Fibroblast of villous mesenchyme (primary cell): ENCODE data around the gene UBTD2. TPM values are rescaled to one million over a fixed set of nuclear protein-coding genes. Genes with fewer than 3 reads are reported as not detected.
"Not testable (repeated sequence)": the region's sequence is repeated elsewhere in the genome, so short reads cannot be mapped to it uniquely, and the experiment has no call there.

Experiments
- DNase-seq: peaks from one replicate; pipeline ENCODE4 v3.0.0-alpha.2; 2010; ENCODE audit warnings: low read depth
- H3K4me3 ChIP-seq: 2 replicates; pipeline ENCODE4 v1.5.1; 2011; ENCODE audit warnings: low read depth, mild to moderate bottlenecking, low read length
- total RNA-seq: library from RNA; depleted of rRNA; stranded (reverse); fragments of >200 nt; gene quantifications from 2 replicates; pipeline ENCODE4 v1.2.3, GENCODE V29; 2012
- TF ChIP-seq, protein P1 (sequence below): IDR thresholded peaks from 2 replicates; pipeline ENCODE4 v1.5.1; 2012; ENCODE audit warnings: low read depth, mild to moderate bottlenecking, low read length; ENCODE audit not compliant: insufficient read depth

UBTD2 gene
- total RNA-seq, 1 donor = 23.7 TPM

DNA sequence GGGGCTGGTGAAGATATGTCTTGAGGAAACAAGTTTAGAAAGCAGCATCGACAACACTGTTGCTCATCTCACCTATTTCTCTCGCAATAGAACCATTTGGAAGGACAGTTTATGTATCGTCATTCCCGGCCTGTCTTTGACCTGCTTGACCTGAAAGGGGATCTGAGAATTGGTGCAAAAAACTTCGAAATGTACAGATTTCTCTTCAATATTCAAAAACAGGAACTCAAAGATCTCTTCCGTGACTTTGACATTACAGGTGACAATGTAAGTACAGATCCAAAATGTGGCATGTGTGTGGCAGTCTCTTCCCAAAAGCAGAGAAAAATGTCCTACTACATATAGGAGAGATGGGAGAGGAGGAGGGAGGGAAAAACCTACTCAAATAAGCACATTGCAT lies 83.1 kb downstream of the UBTD2 start:
- no peak for DNase-seq
- no peak overlapping the region for H3K4me3 ChIP-seq
- TF ChIP-seq, protein P1, sequence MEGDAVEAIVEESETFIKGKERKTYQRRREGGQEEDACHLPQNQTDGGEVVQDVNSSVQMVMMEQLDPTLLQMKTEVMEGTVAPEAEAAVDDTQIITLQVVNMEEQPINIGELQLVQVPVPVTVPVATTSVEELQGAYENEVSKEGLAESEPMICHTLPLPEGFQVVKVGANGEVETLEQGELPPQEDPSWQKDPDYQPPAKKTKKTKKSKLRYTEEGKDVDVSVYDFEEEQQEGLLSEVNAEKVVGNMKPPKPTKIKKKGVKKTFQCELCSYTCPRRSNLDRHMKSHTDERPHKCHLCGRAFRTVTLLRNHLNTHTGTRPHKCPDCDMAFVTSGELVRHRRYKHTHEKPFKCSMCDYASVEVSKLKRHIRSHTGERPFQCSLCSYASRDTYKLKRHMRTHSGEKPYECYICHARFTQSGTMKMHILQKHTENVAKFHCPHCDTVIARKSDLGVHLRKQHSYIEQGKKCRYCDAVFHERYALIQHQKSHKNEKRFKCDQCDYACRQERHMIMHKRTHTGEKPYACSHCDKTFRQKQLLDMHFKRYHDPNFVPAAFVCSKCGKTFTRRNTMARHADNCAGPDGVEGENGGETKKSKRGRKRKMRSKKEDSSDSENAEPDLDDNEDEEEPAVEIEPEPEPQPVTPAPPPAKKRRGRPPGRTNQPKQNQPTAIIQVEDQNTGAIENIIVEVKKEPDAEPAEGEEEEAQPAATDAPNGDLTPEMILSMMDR = no peak

DNA sequence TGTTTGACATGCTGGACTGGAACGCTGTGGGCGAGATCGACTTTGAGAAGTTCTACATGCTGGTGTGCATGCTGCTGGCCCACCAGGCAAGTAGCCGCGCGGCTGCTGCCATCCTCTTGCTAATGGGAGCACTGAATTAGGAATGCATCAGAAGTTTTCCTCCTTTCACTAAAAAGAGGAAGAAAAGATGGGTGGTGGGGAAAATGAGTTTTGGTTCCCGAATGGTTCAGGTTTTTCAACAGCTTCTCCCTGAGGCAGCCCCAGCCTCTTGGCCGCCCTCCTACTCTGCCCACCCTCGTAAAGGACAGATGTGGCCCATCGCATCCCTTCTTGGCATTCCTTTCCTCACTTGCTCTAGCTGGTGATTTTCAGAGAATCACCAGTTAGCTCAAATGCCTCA lies 84.1 kb downstream of the UBTD2 start:
- no peak for DNase-seq
- H3K4me3 ChIP-seq = no peak overlapping the region
- TF ChIP-seq, protein P1 = no peak

GRCh38 chr5:172197775-172198174 lies 85.8 kb downstream of the UBTD2 start:
- not testable (repeated sequence) for H3K4me3 ChIP-seq, DNase-seq

DNA sequence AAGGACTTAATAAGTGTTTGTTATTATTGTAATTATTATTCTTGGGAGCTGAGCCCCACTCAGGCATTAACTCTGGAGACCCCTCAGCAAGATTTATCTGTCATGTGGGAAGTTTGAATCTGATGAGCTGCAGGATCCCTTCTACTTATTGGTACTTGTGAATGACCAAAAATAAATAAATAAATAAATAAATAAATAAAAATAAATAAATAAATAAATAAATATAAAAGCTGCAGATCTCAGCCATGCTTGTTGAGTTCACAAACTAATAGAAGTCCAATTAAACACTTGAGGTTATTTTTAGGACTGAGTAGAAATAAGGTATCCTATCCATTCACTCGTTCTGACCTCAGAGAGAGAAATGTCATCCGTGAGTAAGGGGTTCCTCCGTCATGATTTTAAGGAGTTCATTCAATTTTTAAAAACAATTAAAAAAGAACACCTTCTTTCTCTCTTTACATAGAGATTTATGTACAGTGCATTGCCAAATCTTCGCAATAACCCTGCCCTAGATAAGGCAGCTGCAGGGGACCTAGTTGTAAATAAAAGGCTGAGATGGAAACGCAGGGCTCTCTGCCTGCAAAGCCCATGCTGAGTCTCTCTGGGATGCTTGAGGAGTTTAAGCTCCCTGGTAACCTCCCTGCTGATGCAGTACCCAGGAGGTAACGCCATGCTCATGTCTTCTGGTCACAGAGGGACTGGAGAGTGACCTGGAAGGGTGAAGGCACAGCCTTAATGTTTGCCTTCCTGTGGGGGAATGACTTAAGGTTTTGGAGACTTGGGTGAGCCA lies 88.4 kb downstream of the UBTD2 start:
- TF ChIP-seq, protein P1 = no peak
- no peak for DNase-seq

GRCh38 chr5:172193872-172194271 lies 89.7 kb downstream of the UBTD2 start, which contains the start of gene EFCAB9:
TSS of gene EFCAB9 (plus strand) at chr5:172194172. CDS start at chr5:172194173, 1 bp downstream.
- TF ChIP-seq, protein P1 = no peak
- DNase-seq = no peak

More for the DNA sequence above, 88.4 kb downstream of the UBTD2 start:
- no peak overlapping the region for H3K4me3 ChIP-seq

GRCh38 chr5:172189693-172190296 lies 93.8 kb downstream of the UBTD2 start:
- TF ChIP-seq, protein P1 = no peak
- no peak overlapping the region for H3K4me3 ChIP-seq
- no peak for DNase-seq

More at GRCh38 chr5:172193872-172194271, 89.7 kb downstream of the UBTD2 start, which contains the start of gene EFCAB9:
- no peak within 1 kb of the TSS for H3K4me3 ChIP-seq

GRCh38 chr5:172188893-172189692 lies 94.5 kb downstream of the UBTD2 start:
- TF ChIP-seq, protein P1 = no peak
- no peak overlapping the region for H3K4me3 ChIP-seq
- DNase-seq = no peak
